Measurements from ENCODE around the gene MSX1. TPM values are rescaled to one million over a fixed set of nuclear protein-coding genes. Genes with fewer than 3 reads are reported as not detected.

Gene MSX1
- total RNA-seq, 1 donor from 2014 or later, result not detected

GRCh38 chr4:4864940-4865704 is 5.7 kb downstream of the MSX1 start:
- Histone ChIP-seq H3K27ac (no peak overlapping the region), H3K4me3 (no peak overlapping the region), H3K9me3 (ENCODE audit: low read depth) (no peaks in the 10 kb centered on the region), H4K20me1 (ENCODE audit: low read depth) (peaks cover 97% of the 10 kb centered on the region), H2AFZ (replicated peaks) (no peak overlapping the region), H3K36me3 (no peaks in the 10 kb centered on the region), H3K27me3 (peaks cover 100% of the 10 kb centered on the region), H3K4me1 (peaks cover 24% of the 10 kb centered on the region), H3K4me2 (peak overlapping the region; percentile 74), H3F3A (ENCODE audit: low read depth) (peaks cover 24% of the 10 kb centered on the region), H3K79me2 (ENCODE audit: low read depth) (no peaks in the 10 kb centered on the region), H3K9ac (no peak overlapping the region)
- TF ChIP-seq EZH2 (IDR thresholded peaks at IDR 0.05), result peak; percentile 91
- TF ChIP-seq CTCF (IDR thresholded peaks at IDR 0.05), result no peak
- TF ChIP-seq EZH2phosphoT487 (IDR thresholded peaks at IDR 0.05), result peak; percentile 91
- peaks cover 77% of the 10 kb centered on the region for H3K27me3 Mint-ChIP-seq (ENCODE audit: insufficient read depth, low read depth)
- H3K27ac Mint-ChIP-seq, result no peak overlapping the region
- H3K4me3 Mint-ChIP-seq, result peak overlapping the region; percentile 76
- DNase-seq (ENCODE audit: low spot score), result peak; percentile 62
- H3K36me3 Mint-ChIP-seq, result peaks cover 28% of the 10 kb centered on the region
- H3K9me3 Mint-ChIP-seq, result peaks cover 3% of the 10 kb centered on the region
- peaks cover 68% of the 10 kb centered on the region for H3K4me1 Mint-ChIP-seq

DNA sequence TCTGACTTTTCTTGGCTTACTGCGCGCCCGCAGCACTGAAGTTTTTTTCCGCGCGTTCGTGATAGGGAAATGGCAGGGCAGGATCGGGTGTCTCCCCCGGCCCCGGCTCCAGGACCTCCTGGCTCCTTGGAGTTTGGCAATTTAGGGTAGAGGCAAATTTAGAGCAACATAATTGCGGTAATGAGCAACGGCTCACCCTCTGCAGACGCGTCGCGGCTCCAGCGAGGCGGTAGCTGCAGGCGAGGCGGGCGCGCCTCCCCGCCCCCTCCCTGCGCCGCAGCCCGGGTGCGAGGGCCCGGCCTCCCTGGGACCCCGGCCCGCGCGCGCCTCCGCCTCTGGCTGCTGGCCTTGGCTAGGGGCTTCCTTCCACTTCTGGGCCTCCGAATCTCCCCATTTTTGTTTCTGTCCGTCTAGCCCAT is 6.2 kb downstream of the MSX1 start:
- Histone ChIP-seq H4K20me1 (ENCODE audit: low read depth) (peaks cover 97% of the 10 kb centered on the region), H3K9me3 (ENCODE audit: low read depth) (no peaks in the 10 kb centered on the region), H2AFZ (replicated peaks) (peak overlapping the region; percentile 73), H3K4me1 (peaks cover 18% of the 10 kb centered on the region), H3K27me3 (peaks cover 100% of the 10 kb centered on the region), H3F3A (ENCODE audit: low read depth) (peaks cover 24% of the 10 kb centered on the region), H3K27ac (no peak overlapping the region), H3K4me3 (peak overlapping the region; percentile 38), H3K9ac (no peak overlapping the region), H3K79me2 (ENCODE audit: low read depth) (no peaks in the 10 kb centered on the region), H3K4me2 (peak overlapping the region; percentile 74), H3K36me3 (no peaks in the 10 kb centered on the region)
- Mint-ChIP-seq H3K4me1 (peaks cover 72% of the 10 kb centered on the region), H3K27me3 (ENCODE audit: insufficient read depth, low read depth) (peaks cover 80% of the 10 kb centered on the region), H3K36me3 (peaks cover 26% of the 10 kb centered on the region), H3K4me3 (peak overlapping the region; percentile 91), H3K9me3 (peaks cover 3% of the 10 kb centered on the region), H3K27ac (peak overlapping the region; percentile 30)
- TF ChIP-seq EZH2 (IDR thresholded peaks at IDR 0.05), result no peak
- TF ChIP-seq EZH2phosphoT487 (IDR thresholded peaks at IDR 0.05), result no peak
- TF ChIP-seq CTCF (IDR thresholded peaks at IDR 0.05), result no peak
- DNase-seq (ENCODE audit: low spot score), result peak; percentile 56

- H3K36me3 Mint-ChIP-seq, result peaks cover 26% of the 10 kb centered on the region
- TF ChIP-seq EZH2phosphoT487 (IDR thresholded peaks at IDR 0.05) (peak; percentile 94), CTCF (IDR thresholded peaks at IDR 0.05) (no peak)
- peaks cover 100% of the 10 kb centered on the region for H3K27me3 ChIP-seq
- H2AFZ ChIP-seq (replicated peaks), result peak overlapping the region; percentile 73
- H3K4me3 ChIP-seq, result peak overlapping the region; percentile 38
- DNase-seq (ENCODE audit: low spot score), result peak; percentile 55
- H3K4me2 ChIP-seq, result peak overlapping the region; percentile 74
- no peak overlapping the region for H3K9ac ChIP-seq
- no peak overlapping the region for H3K27ac ChIP-seq
- no peaks in the 10 kb centered on the region for H3K79me2 ChIP-seq (ENCODE audit: low read depth)
- H3K27me3 Mint-ChIP-seq (ENCODE audit: insufficient read depth, low read depth), result peaks cover 81% of the 10 kb centered on the region
- H3K4me1 ChIP-seq, result peaks cover 13% of the 10 kb centered on the region
- H3K4me3 Mint-ChIP-seq, result peak overlapping the region; percentile 91
- no peaks in the 10 kb centered on the region for H3K9me3 ChIP-seq (ENCODE audit: low read depth)
- H4K20me1 ChIP-seq (ENCODE audit: low read depth), result peaks cover 97% of the 10 kb centered on the region
- H3K36me3 ChIP-seq, result no peaks in the 10 kb centered on the region
- peak overlapping the region; percentile 30 for H3K27ac Mint-ChIP-seq
- peaks cover 75% of the 10 kb centered on the region for H3K4me1 Mint-ChIP-seq
- H3K9me3 Mint-ChIP-seq, result peaks cover 3% of the 10 kb centered on the region
- peaks cover 24% of the 10 kb centered on the region for H3F3A ChIP-seq (ENCODE audit: low read depth)
These were observed 6.8 kb downstream of the MSX1 start for GRCh38 chr4:4866124-4866865.

Measured in neural progenitor cell (in vitro differentiated cells).